HepG2 (cell line): Measurements from ENCODE around the gene SLC5A10. TPM values are rescaled to one million over a fixed set of nuclear protein-coding genes. Genes with fewer than 3 reads are reported as not detected.

ENCODE experiments used
- ATAC-seq: fragments of 200-7000 bp; cut with Tn5 transposase; 3 replicates; pipeline ENCODE4 v1.9.1; 2020; ENCODE audit warnings: mild to moderate bottlenecking, moderate library complexity
- BruUV-seq: library from RNA; stranded (reverse); fragments of 400-500 nt; replicated peaks from 2 replicates; lab custom pipeline; 2021; lab: Mats Ljungman, UMichigan
- CTCF ChIA-PET: fragments of 300-600 bp; formaldehyde crosslinking; extraction: SDS; loops from one replicate; lab custom pipeline; 2021; ENCODE audit warnings: low total read pairs, inconsistent platforms, low intra/inter-chr PET ratio; lab: Yijun Ruan, JAX
- POLR2A ChIA-PET: fragments of 350-600 bp; sonication (Branson Sonifier 250); formaldehyde crosslinking; loops from one replicate; lab custom pipeline; 2020; ENCODE audit warnings: antibody characterized with exemption, inconsistent platforms; lab: Yijun Ruan, JAX
- DNase-seq: peaks from one replicate; pipeline ENCODE4 v3.0.0-alpha.2; 2015; ENCODE audit warnings: low spot score
- FAIRE-seq: peaks from 3 replicates; lab custom pipeline; 2011; peaks lifted over from hg19 to GRCh38; lab: Jason Lieb, UNC
- H2AFZ ChIP-seq: one replicate; pipeline ENCODE4 v1.6.1; 2011; ENCODE audit warnings: low read length, inconsistent platforms
- H3K27ac ChIP-seq: fragments of 300-600 bp; 3 replicates; pipeline ENCODE4 v1.8.0; 2011; ENCODE audit warnings: mixed run types, mild to moderate bottlenecking, mixed read lengths, low read length, inconsistent platforms; ENCODE audit not compliant: insufficient read depth; ENCODE audit errors: extremely low read length
- H3K27me3 ChIP-seq, 2 experiments: fragments of 200-600 bp in 1 of 2; 2 replicates in 1 of 2; 3 replicates in 1 of 2; pipeline versions ENCODE4 v1.6.0 to v1.8.0; 2011; ENCODE audit warnings: low read length in 2 of 2, mild to moderate bottlenecking in 2 of 2, moderate library complexity in 2 of 2, inconsistent platforms in 1 of 2; ENCODE audit not compliant: insufficient read depth in 2 of 2, control insufficient read depth in 1 of 2
- H3K36me3 ChIP-seq, 2 experiments: fragments of 200-600 bp in 1 of 2; replicated peaks in 1 of 2; 2 replicates in 1 of 2; 3 replicates in 1 of 2; pipeline versions ENCODE4 v1.5.1 to v1.8.0; 2011; ENCODE audit warnings: low read length in 2 of 2, inconsistent platforms in 1 of 2; ENCODE audit not compliant: insufficient read depth in 2 of 2, control insufficient read depth in 1 of 2
- H3K4me1 ChIP-seq: 2 replicates; pipeline ENCODE4 v1.5.1; 2012; ENCODE audit warnings: low read length, inconsistent platforms; ENCODE audit not compliant: insufficient read depth
- H3K4me2 ChIP-seq: 2 replicates; pipeline ENCODE4 v1.6.0; 2011; ENCODE audit warnings: low read depth, low read length, inconsistent platforms
- H3K4me3 ChIP-seq, 3 experiments: fragments of 200-600 bp in 1 of 3; sonication (generic), shearing (Covaris generic) in 1 of 3; replicated peaks in 1 of 3; 2 replicates each; pipeline ENCODE4 v1.5.1; 2011 to 2016; ENCODE audit warnings: low read length in 3 of 3, inconsistent platforms in 2 of 3, low read depth in 2 of 3, mild to moderate bottlenecking in 2 of 3, control low read depth in 1 of 3, mixed read lengths in 1 of 3; ENCODE audit not compliant: insufficient read depth in 1 of 3
- H3K79me2 ChIP-seq: one replicate; pipeline ENCODE4 v1.6.1; 2011; ENCODE audit warnings: low read length, inconsistent platforms; ENCODE audit not compliant: insufficient read depth
- H3K9ac ChIP-seq: 2 replicates; pipeline ENCODE4 v1.6.0; 2011; ENCODE audit warnings: mild to moderate bottlenecking, low read depth, low read length, inconsistent platforms; ENCODE audit not compliant: insufficient read depth
- H3K9me3 ChIP-seq: 2 replicates; pipeline ENCODE4 v1.5.1; 2012; ENCODE audit warnings: mild to moderate bottlenecking, low read length
- H4K20me1 ChIP-seq: 2 replicates; pipeline ENCODE4 v1.6.0; 2011; ENCODE audit warnings: inconsistent platforms, mild to moderate bottlenecking, low read length, moderate library complexity; ENCODE audit not compliant: insufficient read depth
- FOSL2 ChIP-seq: sonication (generic); formaldehyde crosslinking; IDR thresholded peaks from 2 replicates; pipeline ENCODE4 v1.4.0; 2020; ENCODE audit warnings: missing genetic modification reagents
- KDM5B ChIP-seq: sonication (generic); formaldehyde crosslinking; IDR thresholded peaks from 2 replicates; pipeline ENCODE4 v1.4.0; 2020; ENCODE audit warnings: missing genetic modification reagents, mild to moderate bottlenecking, borderline replicate concordance
- MEF2D ChIP-seq: sonication (generic); formaldehyde crosslinking; IDR thresholded peaks from 2 replicates; pipeline ENCODE4 v1.5.1; 2020; ENCODE audit warnings: mild to moderate bottlenecking, missing genetic modification reagents
- NAIF1 ChIP-seq: sonication (generic); formaldehyde crosslinking; IDR thresholded peaks from 2 replicates; pipeline ENCODE4 v1.5.0; 2020; ENCODE audit warnings: mild to moderate bottlenecking, missing genetic modification reagents, borderline replicate concordance
- SP4 ChIP-seq: sonication (generic); formaldehyde crosslinking; IDR thresholded peaks from 2 replicates; pipeline ENCODE4 v1.8.1; 2023; ENCODE audit warnings: mild to moderate bottlenecking, missing genetic modification reagents
- SSRP1 ChIP-seq: IDR thresholded peaks from 2 replicates; pipeline ENCODE4 v1.6.1; 2016; ENCODE audit warnings: control low read depth
- ZMYM3 ChIP-seq: sonication (generic); formaldehyde crosslinking; IDR thresholded peaks from 2 replicates; pipeline ENCODE4 v1.5.1; 2020; ENCODE audit warnings: mild to moderate bottlenecking, missing genetic modification reagents
- ZNF619 ChIP-seq: sonication (generic); formaldehyde crosslinking; IDR thresholded peaks from 2 replicates; pipeline ENCODE4 v1.4.0; 2020; ENCODE audit warnings: mild to moderate bottlenecking, missing genetic modification reagents
- ZNF768 ChIP-seq: sonication (generic); formaldehyde crosslinking; IDR thresholded peaks from 2 replicates; pipeline ENCODE4 v1.4.0; 2020; ENCODE audit warnings: missing genetic modification reagents
- WGBS: methylation state at CpG from one replicate; pipeline ENCODE4 v1.1.6; 2017; ENCODE audit warnings: low lambda C conversion rate; 5-methylcytosine and 5-hydroxymethylcytosine counted together
- in situ Hi-C: cut with HindIII; loops from 2 replicates; pipeline ENCODE4 v1.10.0; 2017; ENCODE audit warnings: low pct_unique_long_range_greater_than_20kb; ENCODE audit not compliant: extremely low pct_ligation_motif_present
- intact Hi-C: fragments of 100-400 bp; cut with micrococcal nuclease; formaldehyde crosslinking; loops from one replicate; pipeline ENCODE4 v1.10.0; 2022; ENCODE audit not compliant: unreplicated experiment
- polyA plus RNA-seq, 8 experiments: library from polyadenylated mRNA; depleted of rRNA in 3 of 8; stranded (reverse) in 7 of 8; unstranded in 1 of 8; fragments of >200 nt; fragmentation: Illumina TruSeq in 4 of 8; extraction: Trizol in 4 of 8; gene quantifications; 2 replicates each; pipeline versions ENCODE4 v1.2.1 to v1.2.3, GENCODE V29; 2011 to 2016; ENCODE audit warnings: low read depth in 4 of 8, missing spikeins in 1 of 8, mixed read lengths in 1 of 8; ENCODE audit not compliant: insufficient read depth in 1 of 8
- total RNA-seq, 5 experiments: library from RNA; depleted of rRNA; stranded (reverse); fragments of >200 nt; fragmentation: Illumina TruSeq; extraction: Trizol; gene quantifications; 2 replicates each; pipeline ENCODE4 v1.2.3, GENCODE V29; 2016; ENCODE audit warnings: low read depth in 1 of 5
- TF ChIP-seq, protein P1 (sequence below): sonication (generic); formaldehyde crosslinking; IDR thresholded peaks from 2 replicates; pipeline ENCODE4 v1.4.0; 2020; ENCODE audit warnings: mild to moderate bottlenecking, missing genetic modification reagents
- TF ChIP-seq, protein P2 (sequence below): sonication (generic); formaldehyde crosslinking; IDR thresholded peaks from 2 replicates; pipeline ENCODE4 v1.8.0; 2022; ENCODE audit warnings: missing genetic modification reagents, mild to moderate bottlenecking, inconsistent platforms, borderline replicate concordance
- TF ChIP-seq, protein P3 (sequence below): sonication (generic); formaldehyde crosslinking; IDR thresholded peaks from 2 replicates; pipeline ENCODE4 v1.4.0; 2020; ENCODE audit warnings: missing genetic modification reagents, borderline replicate concordance
- TF ChIP-seq, protein P4 (sequence below): sonication (generic); formaldehyde crosslinking; IDR thresholded peaks from 2 replicates; pipeline ENCODE4 v1.4.0; 2020; ENCODE audit warnings: missing genetic modification reagents

Gene SLC5A10
- total and polyA plus RNA-seq, 2 of the 13 experiments (the other 11 are each of a cell fraction or from before 2014, with no cell fraction given): 0.05 TPM; not detected in 1

DNA sequence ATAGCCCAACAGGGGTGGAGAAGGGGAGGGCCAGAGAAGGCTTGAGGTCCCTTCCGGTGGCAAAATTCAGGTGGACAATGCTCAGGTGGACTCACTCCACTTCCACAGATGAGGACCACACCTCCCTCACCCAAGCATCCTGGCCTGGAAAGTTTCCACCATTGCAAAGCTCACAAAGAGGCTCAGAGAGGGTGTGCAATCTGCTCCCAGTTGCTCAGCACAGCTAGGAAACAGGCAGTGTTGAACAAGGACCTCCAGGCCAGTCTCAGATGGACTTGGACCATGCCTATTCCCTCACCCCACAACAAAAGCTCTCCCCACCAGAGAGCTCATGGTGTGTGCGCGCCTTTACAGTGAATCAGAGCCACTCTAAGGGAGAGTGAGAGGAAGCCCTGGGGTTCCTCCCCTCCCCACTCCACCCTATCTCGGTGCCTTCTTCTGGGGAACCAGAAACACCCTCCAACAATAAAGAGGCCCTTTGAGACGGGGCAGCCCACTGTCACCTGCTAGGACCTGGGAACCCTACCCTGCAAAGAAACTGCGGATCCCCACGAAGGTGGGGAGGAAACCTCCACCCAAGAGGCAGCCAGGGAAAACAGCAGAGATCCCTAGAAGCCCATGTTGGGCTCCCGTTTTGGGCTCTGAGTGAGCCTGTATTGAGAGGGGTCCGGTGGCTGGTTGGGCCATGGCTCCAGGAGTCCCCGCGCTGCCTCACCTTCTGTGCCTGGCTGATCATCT, 51.0 kb downstream of the SLC5A10 start:
- in situ Hi-C loops (loop anchor here (5.0 kb wide), 1 partner anchor 36 kb away; no protein-coding TSS in a partner anchor), intact Hi-C loops (loop anchor here (2.0 kb wide), 1 partner anchor 14 kb away; no protein-coding TSS in a partner anchor)
- Histone ChIP-seq H3K4me2 (peak overlapping the region; percentile 100), H3K4me3 (peak overlapping the region; percentile 69 to 84 (median 77)), H4K20me1 (peaks cover 25% of the 10 kb centered on the region), H3K27me3 (no peaks in the 10 kb centered on the region; a peak in 1 of 5 replicates), H3K9me3 (no peaks in the 10 kb centered on the region), H2AFZ (no peak overlapping the region), H3K36me3 (peaks cover 2 to 24% of the 10 kb centered on the region in 2 experiments), H3K79me2 (peaks cover 39% of the 10 kb centered on the region), H3K9ac (peak overlapping the region; percentile 76), H3K4me1 (peaks cover 65% of the 10 kb centered on the region), H3K27ac (peak overlapping the region; percentile 93)
- WGBS: 25% methylated on average over 7 of the region's 11 CpGs
- no TSS peak for BruUV-seq
- DNase-seq (no peak), FAIRE-seq (no peak), ATAC-seq (no peak; the same call in 2 of the 3 replicates)
- ChIA-PET CTCF (no interaction called here), POLR2A (interaction anchor here (0.9 to 3.4 kb wide), 5 partner anchors 10 to 22 kb away, joined by 3 to 27 read pairs (median 10); no protein-coding TSS in a partner anchor)
- TF ChIP-seq, protein P1, sequence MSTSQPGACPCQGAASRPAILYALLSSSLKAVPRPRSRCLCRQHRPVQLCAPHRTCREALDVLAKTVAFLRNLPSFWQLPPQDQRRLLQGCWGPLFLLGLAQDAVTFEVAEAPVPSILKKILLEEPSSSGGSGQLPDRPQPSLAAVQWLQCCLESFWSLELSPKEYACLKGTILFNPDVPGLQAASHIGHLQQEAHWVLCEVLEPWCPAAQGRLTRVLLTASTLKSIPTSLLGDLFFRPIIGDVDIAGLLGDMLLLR (CRISPR knock-in tag): 0 out of 2 replicates have a peak, but pooled peaks have one; percentile 36
- TF ChIP-seq, protein P2, sequence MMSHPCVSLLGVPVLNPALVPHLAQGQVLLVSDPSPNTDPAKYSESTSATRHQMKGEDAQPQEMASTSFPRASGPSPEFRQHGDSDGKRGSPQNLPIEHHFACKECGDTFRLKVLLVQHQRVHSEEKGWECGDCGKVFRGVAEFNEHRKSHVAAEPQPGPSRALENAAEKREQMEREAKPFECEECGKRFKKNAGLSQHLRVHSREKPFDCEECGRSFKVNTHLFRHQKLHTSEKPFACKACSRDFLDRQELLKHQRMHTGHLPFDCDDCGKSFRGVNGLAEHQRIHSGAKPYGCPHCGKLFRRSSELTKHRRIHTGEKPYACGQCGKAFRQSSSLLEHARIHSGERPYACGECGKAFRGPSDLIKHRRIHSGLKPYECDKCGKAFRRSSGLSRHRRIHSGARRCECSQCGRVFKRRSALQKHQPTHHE (CRISPR knock-in tag): 0 out of 2 replicates have a peak, but pooled peaks have one; percentile 46
- TF ChIP-seq FOSL2 (CRISPR knock-in tag): 0 out of 2 replicates have a peak, but pooled peaks have one; percentile 23
- 0 out of 2 replicates have a peak, but pooled peaks have one; percentile 17 for TF ChIP-seq SP4 (CRISPR knock-in tag)
- 0 out of 2 replicates have a peak, but pooled peaks have one; percentile 9 for TF ChIP-seq ZNF619 (CRISPR knock-in tag)
- peak; percentile 80 for TF ChIP-seq ZMYM3 (CRISPR knock-in tag)
- TF ChIP-seq, protein P3, sequence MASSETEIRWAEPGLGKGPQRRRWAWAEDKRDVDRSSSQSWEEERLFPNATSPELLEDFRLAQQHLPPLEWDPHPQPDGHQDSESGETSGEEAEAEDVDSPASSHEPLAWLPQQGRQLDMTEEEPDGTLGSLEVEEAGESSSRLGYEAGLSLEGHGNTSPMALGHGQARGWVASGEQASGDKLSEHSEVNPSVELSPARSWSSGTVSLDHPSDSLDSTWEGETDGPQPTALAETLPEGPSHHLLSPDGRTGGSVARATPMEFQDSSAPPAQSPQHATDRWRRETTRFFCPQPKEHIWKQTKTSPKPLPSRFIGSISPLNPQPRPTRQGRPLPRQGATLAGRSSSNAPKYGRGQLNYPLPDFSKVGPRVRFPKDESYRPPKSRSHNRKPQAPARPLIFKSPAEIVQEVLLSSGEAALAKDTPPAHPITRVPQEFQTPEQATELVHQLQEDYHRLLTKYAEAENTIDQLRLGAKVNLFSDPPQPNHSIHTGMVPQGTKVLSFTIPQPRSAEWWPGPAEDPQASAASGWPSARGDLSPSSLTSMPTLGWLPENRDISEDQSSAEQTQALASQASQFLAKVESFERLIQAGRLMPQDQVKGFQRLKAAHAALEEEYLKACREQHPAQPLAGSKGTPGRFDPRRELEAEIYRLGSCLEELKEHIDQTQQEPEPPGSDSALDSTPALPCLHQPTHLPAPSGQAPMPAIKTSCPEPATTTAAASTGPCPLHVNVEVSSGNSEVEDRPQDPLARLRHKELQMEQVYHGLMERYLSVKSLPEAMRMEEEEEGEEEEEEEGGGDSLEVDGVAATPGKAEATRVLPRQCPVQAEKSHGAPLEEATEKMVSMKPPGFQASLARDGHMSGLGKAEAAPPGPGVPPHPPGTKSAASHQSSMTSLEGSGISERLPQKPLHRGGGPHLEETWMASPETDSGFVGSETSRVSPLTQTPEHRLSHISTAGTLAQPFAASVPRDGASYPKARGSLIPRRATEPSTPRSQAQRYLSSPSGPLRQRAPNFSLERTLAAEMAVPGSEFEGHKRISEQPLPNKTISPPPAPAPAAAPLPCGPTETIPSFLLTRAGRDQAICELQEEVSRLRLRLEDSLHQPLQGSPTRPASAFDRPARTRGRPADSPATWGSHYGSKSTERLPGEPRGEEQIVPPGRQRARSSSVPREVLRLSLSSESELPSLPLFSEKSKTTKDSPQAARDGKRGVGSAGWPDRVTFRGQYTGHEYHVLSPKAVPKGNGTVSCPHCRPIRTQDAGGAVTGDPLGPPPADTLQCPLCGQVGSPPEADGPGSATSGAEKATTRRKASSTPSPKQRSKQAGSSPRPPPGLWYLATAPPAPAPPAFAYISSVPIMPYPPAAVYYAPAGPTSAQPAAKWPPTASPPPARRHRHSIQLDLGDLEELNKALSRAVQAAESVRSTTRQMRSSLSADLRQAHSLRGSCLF: no peak
- TF ChIP-seq, protein P4, sequence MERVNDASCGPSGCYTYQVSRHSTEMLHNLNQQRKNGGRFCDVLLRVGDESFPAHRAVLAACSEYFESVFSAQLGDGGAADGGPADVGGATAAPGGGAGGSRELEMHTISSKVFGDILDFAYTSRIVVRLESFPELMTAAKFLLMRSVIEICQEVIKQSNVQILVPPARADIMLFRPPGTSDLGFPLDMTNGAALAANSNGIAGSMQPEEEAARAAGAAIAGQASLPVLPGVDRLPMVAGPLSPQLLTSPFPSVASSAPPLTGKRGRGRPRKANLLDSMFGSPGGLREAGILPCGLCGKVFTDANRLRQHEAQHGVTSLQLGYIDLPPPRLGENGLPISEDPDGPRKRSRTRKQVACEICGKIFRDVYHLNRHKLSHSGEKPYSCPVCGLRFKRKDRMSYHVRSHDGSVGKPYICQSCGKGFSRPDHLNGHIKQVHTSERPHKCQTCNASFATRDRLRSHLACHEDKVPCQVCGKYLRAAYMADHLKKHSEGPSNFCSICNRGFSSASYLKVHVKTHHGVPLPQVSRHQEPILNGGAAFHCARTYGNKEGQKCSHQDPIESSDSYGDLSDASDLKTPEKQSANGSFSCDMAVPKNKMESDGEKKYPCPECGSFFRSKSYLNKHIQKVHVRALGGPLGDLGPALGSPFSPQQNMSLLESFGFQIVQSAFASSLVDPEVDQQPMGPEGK (CRISPR knock-in tag): 0 out of 2 replicates have a peak, but pooled peaks have one; percentile 6
- TF ChIP-seq MEF2D: no peak
- no peak for TF ChIP-seq NAIF1 (CRISPR knock-in tag)
- 0 out of 2 replicates have a peak, but pooled peaks have one; percentile 40 for TF ChIP-seq KDM5B
- 0 out of 2 replicates have a peak, but pooled peaks have one; percentile 28 for TF ChIP-seq SSRP1 (CRISPR knock-in tag)
- TF ChIP-seq ZNF768 (CRISPR knock-in tag): peak; percentile 99
- TF ChIP-seq, all 625 proteins: peak for 10
